HL-60/S4 treated with phorbol 12-myristate 13-acetate at 8.2 ng/mL for 4 days and 3 days (cell line): ENCODE data around the gene PHACTR3.

Experiments used
- in situ Hi-C: fragments of 300-500 bp; cut with MboI; formaldehyde crosslinking; loops from 2 replicates; pipeline ENCODE4 v1.15.0; 2022; ENCODE audit warnings: low sequenced_read_pairs

PHACTR3 gene

DNA sequence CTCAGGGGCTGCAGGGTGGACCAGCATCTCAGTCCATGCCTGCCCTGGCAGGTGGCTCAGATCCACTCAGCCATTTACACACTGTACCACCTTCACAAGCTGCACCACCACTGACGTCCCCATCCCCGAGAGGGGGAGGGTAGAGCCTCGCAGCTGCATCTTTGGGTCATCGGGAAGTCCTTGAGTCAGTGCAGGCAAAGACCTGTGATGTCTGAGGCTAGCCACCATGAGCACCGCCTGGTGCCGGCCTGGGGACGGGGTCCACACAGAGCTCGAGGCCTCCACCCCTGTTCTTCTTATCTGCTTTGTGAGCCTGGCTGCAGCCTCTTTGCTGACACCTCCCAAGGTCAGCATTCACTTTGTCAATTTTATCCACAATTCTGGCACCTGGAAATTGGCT lies 141.4 kb downstream of the PHACTR3 start:
- in situ Hi-C loops: loop anchor here (10.0 kb wide), 1 partner anchor 151 kb away; no protein-coding TSS in a partner anchor

DNA sequence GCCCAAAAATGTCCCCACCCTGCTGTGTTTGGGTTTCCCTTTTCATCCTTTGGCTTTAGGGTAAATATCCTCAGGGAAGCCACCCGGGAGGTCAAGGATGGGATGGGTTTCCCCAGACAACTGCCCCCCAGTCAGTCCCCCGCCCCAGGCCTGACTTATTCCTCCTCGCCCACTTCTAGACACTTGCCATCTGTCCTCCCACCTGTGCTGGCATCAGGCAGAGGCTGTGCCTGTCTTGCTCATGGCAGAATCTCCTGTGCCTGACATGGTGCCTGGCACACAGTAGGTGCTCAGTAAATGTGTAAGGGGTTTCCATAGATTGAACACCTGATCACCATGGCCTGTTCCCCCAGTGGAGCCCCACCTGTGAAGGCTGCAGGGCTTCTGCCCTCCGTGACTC lies 141.8 kb downstream of the PHACTR3 start:
- in situ Hi-C loops: loop anchor here (10.0 kb wide), 1 partner anchor 151 kb away; no protein-coding TSS in a partner anchor

DNA sequence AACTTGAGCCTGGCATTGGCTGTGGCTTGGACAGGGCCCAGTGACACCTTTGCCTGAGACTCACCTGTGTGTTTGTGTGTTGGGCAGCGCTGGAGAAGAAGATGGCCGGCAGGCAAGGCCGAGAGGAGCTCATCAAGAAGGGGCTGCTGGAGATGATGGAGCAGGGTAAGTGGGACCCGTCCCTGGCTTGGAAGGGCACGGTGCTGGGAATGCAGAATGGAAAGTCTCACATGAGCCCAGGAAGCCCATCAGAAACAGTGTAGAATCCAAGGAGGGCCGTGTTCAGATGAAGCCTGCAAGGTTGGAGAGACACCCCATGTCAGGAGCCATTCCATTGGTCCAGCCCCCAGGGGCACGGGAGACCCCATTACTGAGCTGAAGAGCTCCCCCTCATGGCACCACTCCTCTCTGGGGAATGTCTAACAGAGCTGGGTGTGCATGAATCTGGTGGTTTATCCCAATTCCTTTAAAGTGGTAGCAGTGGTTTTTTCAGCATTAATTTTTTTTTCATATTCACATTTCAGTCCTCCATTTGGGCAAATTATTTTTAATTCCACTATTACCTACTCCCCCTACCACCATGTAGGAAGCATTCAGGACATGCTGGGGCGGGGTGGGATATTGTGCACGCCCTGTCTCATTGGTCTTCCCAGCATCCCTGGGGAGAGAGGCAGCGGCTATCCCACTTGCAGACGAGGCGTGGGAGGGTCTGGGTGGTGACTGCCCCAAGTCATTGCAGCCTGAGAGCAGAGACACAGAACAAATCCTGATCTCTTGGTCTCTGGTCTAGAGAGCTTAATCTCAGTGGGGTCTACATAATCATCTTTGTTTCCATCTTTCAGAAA lies 143.6 kb downstream of the PHACTR3 start:
- in situ Hi-C loops: loop anchor here (10.0 kb wide), 1 partner anchor 153 kb away; no protein-coding TSS in a partner anchor

DNA sequence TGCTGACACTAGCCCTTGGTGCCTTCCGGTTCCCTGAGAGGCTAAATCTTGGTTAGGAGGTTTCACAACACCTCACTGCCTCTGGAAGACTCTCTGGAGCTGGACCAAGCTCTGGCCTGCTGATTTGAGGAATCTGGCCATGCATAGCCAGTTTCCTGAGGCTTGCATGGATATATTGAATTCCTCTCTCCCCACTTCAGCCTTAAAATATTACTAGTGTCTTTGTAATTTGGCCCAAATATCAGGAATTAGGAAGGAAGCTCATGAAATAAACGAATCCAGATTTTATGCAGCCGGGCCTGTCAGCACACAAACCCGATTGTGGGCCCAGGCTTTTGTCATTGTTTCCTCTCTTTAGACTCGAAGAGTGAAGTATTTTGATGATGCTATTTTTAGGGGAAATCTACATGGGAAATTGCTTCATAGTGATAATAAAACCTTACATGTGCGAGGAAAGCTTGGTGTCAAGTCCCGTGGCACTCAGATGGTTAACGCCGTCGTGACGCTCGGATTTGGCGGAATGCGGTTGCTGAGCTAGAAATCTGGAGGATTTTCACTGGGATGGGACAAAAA lies 144.4 kb downstream of the PHACTR3 start:
- in situ Hi-C loops: loop anchor here (10.0 kb wide), 1 partner anchor 154 kb away; no protein-coding TSS in a partner anchor

DNA sequence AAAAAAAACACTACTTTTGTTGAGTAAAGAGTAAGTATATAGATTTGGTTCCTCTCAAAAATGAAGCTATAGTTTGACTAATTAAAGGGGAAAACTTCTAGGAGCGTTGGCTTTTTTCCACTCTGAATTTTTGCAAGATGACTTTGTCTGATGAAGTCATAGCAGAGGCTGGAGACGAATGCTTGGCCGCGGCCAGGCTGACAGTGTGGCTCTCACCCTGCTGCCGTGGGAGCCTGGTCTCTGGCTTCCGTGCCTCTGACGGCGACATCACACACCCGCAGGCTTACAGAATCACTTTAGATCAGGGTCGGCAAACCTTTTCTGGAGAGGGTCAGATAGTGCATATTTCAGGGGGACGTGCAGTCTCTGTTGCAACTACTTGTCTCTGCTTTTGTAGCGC lies 145.0 kb downstream of the PHACTR3 start:
- in situ Hi-C loops: loop anchor here (10.0 kb wide), 1 partner anchor 154 kb away; no protein-coding TSS in a partner anchor

DNA sequence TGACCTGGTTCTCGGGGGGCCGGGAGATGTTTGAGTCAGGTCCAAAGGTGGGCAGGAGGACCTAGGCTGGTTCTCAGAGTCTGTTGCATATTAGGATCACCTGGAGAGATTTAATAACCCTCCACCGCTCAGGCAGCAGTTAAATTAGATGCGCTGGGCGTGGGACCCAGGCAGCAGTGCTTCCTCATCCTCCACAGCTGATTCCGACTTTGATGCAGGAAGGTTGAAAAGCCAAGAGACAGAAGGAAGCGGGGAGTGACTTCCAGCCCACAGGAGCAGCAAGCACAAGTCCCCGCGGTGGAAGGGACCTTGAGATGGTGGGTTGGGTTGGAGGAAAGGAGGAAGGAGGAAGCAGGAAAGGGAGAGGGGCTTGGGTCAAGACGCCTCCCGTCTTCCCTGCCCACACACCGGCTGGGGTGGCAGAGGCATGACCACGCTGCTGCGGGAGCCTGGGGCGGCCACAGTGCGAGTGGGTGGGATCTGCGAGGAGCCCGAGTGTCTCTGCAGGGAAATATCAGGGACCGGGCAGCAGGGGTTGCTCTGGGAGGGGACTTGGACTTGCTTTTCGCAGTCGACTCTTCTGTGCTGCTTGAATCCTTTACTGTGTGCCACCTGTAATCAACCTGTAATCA lies 146.0 kb downstream of the PHACTR3 start:
- in situ Hi-C loops: no loop called here

DNA sequence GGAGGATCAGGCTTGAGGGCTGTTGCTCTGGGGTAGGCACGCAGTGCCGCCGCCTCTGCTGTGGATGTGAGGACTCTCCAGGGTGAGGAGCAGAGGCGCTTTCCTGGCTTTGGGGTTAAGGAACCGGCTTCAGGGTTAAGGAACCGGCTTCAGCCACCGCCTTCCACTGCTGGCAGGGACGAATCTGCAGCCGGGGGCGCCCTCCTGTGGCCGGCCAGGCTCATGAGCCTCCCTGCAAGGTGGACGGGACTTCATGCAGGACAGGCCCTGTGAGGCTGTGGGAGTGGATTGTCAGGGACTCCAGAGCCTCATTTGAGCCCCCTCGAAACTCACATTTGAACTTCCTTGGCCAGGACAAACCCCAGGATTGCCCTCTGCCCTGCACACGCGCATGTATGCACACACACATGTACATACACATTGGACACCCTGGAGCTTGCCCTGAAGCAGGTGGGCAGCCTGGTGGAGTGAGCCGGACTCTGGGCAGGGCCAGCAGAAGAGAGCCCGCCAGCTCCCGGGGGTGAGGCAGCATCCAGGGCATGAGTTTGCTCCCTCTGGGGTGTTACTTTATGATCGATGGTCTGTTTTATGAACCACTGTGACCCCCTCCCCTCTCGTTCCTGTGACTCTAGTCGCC lies 146.9 kb downstream of the PHACTR3 start:
- in situ Hi-C loops: no loop called here

DNA sequence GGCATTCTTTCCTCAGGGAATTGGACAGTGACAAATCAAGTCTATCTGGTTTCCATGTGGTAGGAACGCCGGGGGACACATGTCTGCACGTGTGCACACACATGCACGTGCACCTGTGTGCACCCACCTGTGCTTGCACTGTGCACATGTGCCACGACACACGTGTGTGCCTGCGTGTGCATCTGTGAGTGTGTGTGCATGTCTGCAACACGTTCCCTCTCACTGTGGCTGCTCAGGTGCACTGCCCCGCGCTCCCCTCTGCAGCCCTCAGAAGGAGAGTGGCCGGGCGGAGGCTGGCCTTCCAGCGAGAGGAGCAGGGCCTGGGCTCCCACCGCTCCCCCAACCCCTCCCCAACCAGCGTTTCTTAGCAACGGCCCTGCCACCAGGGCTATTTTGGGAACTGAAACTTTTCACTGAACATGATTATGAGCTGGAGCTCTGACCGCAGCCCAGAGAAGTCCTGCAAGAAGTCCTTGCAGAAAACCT lies 147.8 kb downstream of the PHACTR3 start:
- in situ Hi-C loops: no loop called here

DNA sequence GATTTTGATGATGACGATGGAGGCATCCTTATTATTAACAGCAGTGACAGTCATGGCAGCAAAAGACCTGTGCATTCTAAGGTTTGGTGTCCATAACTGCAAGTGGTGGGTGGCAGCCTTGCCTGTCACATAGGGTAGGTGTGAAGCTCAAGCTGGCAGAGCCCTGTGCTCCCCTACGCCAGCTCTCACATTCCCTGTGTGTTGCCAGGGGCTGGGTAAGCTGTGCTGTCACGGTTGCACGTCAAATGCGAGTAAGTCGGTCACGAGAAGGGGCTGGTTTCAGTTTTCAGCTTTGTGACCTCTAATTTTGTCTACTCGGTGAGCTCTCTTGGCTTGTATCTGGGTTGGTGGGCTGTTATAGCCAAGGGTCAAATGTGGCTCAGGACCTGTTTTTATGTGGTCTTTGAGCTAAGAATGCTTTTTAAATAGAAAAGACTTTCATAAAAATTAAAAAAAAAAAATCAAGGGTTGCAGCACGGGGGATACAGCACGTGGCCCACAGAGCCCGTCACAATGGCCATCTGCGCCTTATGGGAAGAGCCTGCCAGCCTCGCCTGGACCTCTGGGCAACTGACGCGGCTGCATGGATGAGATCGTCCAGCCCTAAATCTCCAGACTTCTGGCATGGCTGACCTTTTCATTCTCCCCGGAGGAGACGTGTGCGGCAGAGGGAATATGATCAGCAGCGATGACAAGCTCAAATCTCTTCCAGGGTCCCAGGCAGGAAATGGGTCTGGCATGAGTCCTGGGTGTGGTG lies 148.5 kb downstream of the PHACTR3 start:
- in situ Hi-C loops: no loop called here

DNA sequence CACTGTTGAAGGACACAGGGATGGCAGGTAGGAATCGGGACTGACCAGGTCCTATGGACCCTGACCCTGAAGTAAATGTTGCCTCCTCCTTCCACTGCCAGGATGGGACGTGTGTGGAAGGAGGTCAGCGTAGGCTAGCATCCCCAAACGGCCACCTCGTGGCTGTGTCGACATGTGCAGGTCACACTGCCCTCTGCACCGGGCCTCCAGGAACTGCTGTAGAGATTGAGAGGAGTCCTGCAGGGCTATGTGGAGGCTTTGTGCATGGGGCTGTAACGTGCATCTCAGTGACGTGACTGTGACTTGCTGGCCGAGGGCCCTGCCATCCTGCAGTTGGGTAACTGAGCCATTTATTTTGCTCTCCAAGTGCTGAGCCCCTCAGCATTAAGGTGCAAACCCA lies 149.5 kb downstream of the PHACTR3 start:
- in situ Hi-C loops: no loop called here

DNA sequence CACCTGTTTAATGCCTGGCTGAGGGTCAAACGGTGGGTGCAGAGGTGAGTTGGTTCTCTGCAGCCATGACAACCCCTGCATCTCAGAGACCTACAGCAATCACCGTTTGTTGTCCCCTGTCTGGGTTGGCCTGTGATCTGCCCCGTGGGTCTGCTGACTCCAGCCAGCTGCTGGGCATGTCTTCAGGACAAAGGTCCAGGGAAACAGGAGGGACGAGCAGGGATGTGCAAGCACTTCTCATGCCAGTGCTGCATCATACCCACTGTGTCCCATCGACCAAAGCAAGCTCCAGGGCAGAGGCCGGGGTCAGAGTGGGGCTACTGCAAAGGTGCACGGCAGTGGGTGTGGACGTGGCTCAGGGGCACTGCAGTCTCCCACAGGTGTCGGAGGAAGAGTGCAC lies 150.2 kb downstream of the PHACTR3 start:
- in situ Hi-C loops: no loop called here

DNA sequence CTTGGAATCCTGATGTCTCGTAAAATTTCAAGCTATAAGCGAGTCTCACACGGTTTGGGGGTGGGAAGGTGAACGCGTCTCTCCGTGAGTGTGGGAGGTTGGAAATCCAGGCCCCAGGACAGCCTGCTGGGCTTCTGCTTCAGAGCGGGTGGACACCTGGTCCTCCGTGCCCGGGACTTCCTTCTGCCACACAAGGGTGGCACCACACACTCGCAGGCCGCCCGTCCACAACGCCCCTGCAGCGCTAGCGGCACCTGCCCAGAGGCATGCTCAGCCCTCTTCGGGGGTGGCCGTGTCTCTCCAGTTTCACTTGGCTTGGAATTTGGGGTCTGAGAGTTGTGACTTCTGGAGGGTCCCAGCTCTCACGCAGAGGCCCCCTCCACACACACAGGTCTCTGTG lies 151.9 kb downstream of the PHACTR3 start:
- in situ Hi-C loops: no loop called here

DNA sequence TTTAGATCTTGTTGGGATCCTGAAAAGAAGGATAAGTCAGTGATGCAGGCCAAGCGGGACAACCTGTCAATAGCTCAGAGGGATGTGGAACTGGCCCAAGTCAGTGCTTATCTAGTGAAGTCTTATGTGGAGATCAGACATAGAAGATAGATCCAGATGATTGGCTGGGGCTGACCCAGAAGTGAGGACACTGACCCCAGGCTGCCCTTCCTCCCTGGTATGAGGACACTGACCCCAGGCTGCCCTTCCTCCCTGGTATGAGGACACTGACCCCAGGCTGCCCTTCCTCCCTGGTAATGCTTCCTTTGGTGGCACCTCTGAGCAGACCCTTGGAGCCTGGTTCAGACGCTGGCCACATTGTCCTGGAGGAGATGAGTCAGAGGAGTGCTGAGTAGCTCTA lies 159.7 kb downstream of the PHACTR3 start:
- in situ Hi-C loops: no loop called here

DNA sequence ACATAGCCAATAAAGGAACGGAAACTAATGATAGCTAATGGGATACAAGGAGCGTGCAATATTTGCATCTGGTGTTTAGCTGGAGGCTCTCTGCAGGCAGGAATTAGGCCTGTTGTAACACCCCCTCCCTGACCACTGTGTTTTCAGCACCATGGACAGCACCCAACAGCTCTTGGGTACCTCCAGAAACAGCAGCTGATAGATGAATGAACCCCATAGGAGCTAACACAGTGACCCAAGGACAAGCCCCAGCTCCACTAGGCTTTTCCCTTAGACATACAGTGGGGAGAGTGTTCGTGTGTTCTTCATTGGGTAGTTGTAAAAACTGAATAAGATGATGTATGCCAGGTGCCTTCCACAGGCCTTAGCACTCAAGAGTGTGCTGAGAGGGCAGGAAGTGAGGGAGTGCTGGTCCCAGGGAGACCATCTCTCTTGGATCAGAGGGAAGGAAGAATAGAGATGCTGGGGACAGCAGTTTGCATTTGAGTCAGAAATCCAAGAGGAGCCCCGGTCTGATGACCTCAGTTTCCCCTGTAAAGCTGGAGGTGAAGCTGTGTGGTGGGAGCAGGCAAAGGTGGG lies 161.3 kb downstream of the PHACTR3 start:
- in situ Hi-C loops: no loop called here

DNA sequence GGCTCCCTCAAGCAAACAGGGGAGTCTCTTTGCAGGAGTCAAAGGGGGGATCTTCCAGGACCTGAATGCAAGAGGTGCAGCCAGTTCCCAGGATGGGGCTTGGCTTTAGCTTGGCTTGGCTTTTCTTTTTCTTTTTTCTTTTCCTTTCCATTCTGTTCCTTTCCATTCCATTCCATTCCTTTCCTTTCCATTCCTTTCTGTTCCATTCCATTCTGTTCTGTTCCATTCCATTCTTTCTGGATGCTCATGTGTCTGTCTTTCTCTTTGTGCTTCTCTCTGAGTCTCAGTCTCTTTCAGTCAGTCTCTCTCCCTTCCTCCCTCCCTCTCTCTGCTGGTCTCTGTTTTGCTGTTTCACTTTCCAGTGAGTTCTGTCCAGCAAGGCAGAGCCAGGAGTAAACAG lies 163.3 kb downstream of the PHACTR3 start:
- in situ Hi-C loops: no loop called here

DNA sequence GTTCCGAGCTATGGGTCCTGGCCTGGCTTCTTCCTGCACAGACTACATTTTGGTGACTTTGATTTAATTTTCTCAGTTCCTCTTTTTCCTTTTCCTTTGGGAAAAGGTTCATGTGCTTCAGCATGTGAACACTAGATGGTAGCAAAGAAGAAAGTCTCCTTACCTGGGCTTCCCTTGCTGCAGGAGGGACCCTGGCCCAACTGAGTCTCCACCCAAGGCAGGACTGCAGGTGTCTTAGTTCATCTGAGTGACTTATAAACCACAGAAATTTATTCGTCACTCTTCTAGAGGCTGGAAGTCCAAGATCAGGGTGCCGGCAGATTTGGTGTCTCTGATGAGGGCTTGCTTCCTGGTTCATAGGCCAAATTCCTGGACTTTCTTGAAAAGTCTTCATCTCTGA lies 165.9 kb downstream of the PHACTR3 start:
- in situ Hi-C loops: no loop called here

DNA sequence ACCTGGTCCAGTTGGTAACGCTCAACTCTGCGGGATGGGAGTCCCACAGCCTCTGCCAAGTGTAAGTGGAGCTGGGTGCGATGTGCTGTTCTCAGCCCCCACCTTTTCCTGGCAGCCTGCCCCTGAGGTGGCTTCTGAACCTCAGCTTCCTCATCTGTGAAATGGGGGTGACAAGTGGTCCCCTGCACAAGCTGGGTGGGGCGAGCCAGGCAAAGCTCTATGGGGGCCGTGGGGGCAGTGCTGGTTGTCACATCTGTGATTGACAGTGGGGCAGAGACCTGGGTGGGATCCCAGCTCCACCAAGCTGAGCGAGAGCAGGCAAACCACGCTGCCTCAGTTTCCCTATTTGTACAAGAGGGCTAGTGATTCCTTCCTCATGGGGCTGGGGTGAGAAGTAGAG lies 166.5 kb downstream of the PHACTR3 start:
- in situ Hi-C loops: no loop called here

DNA sequence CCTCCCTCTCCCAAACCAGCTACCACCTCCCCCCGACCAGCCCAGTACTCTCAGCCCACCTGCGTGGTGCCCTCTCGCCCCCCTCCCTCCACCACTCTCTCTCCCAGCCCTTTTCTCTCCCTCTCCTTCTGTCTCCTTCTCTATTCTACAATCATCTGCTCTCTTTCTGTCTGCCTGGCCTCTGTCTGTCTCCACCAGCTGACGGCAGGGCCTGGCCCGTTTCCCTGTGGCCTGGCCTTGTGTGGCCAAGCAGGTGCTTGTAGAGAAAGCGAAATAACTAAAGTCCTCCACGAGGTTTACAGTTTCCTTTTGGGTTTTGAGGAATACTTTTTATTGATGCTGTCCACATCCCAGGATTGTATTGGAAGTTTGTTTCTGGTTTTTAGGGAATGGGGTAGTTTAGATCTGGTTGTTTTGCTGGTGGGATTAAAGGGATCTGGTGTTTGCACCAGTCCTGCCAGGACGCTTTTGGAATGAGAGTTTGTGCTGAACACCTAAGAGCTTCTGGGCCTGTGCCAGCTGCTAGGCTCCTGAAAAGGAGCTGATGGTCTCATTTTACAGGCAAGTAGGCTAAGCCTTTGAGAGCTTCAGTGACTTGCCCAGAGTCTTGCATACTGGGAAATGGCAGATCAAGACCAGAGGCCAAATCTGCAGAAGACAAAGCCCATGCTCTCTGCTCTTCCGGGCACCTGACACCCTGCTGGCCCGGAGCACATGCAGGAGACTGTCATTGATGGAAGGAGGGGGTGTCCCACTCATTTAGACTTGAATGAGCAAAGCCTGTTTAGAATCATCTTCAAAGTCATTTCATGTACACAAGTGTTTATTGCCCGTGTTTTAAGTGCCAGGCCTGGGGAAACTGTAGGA lies 167.4 kb downstream of the PHACTR3 start:
- in situ Hi-C loops: no loop called here

DNA sequence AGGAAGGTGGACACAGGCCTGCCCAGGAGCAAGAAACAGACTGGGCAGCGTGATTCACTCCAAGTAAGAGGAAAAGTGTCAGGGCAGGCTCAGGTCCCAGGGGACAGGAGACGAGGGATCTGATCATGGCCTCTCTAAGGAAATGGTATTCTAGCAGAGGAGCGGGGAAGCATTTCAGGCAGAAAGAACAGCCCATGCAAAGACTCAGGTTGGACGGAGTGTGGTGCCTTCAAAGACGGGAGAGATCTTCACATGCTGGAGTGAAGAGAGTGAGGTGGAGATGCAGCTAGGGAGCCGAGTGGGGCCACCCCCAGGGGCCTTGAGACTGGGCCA lies 168.0 kb downstream of the PHACTR3 start:
- in situ Hi-C loops: no loop called here
